Endothelial cell of umbilical vein (primary cell): ENCODE results near the gene ANKDD1A. TPM values are rescaled to one million over a fixed set of nuclear protein-coding genes. Genes with fewer than 3 reads are reported as not detected.

Experiments used
- BruUV-seq: library from RNA; stranded (reverse); fragments of 400-500 nt; replicated peaks from 2 replicates; lab custom pipeline; 2021; lab: Mats Ljungman, UMichigan
- CTCF ChIA-PET: fragments of 300-600, 350-600 bp; sonication (Branson Sonifier 250); formaldehyde crosslinking; loops from one replicate; lab custom pipeline; 2021; ENCODE audit warnings: antibody characterized with exemption, inconsistent platforms; lab: Charles Lee
- POLR2A ChIA-PET: fragments of 300-600, 350-600 bp; sonication (Branson Sonifier 250); formaldehyde crosslinking; loops from one replicate; lab custom pipeline; 2021; ENCODE audit warnings: antibody characterized with exemption, inconsistent platforms; lab: Charles Lee
- DNase-seq: peaks from one replicate; pipeline ENCODE4 v3.0.0-alpha.2; 2011; ENCODE audit warnings: low read depth, low spot score
- FAIRE-seq: peaks from 2 replicates; lab custom pipeline; 2011; peaks lifted over from hg19 to GRCh38; lab: Jason Lieb, UNC
- H2AFZ ChIP-seq: 2 replicates; pipeline ENCODE4 v1.6.0; 2012; ENCODE audit warnings: low read depth, low read length, control low read depth, inconsistent platforms
- H3K27ac ChIP-seq: 2 replicates; pipeline ENCODE4 v1.5.1; 2011; ENCODE audit warnings: low read depth, mild to moderate bottlenecking, control low read depth, low read length, moderate library complexity; ENCODE audit not compliant: insufficient read depth
- H3K27me3 ChIP-seq, 2 experiments: 2 replicates each; pipeline versions ENCODE4 v1.6.0 to v1.6.1; 2011; ENCODE audit warnings: low read length in 2 of 2, mixed read lengths in 1 of 2; ENCODE audit not compliant: control insufficient read depth in 2 of 2, insufficient read depth in 2 of 2
- H3K36me3 ChIP-seq, 2 experiments: 2 replicates in 1 of 2; 3 replicates in 1 of 2; pipeline ENCODE4 v1.5.1; 2011; ENCODE audit warnings: low read length in 2 of 2, mild to moderate bottlenecking in 1 of 2, moderate library complexity in 1 of 2; ENCODE audit not compliant: control insufficient read depth in 2 of 2, insufficient read depth in 2 of 2; ENCODE audit errors: extremely low read depth in 1 of 2
- H3K4me1 ChIP-seq: 3 replicates; pipeline ENCODE4 v1.5.1; 2011; ENCODE audit warnings: mild to moderate bottlenecking, low read length; ENCODE audit not compliant: control insufficient read depth, insufficient read depth; ENCODE audit errors: extremely low read depth
- H3K4me2 ChIP-seq: 2 replicates; pipeline ENCODE4 v1.6.1; 2011; ENCODE audit warnings: low read length, control low read depth, mixed read lengths; ENCODE audit not compliant: insufficient read depth
- H3K4me3 ChIP-seq, 3 experiments: fragments of 200-600 bp in 1 of 3; sonication (generic), shearing (Covaris generic) in 1 of 3; replicated peaks in 1 of 3; 2 replicates each; pipeline ENCODE4 v1.5.1; 2011 to 2016; ENCODE audit warnings: control low read depth in 3 of 3, low read length in 3 of 3, mild to moderate bottlenecking in 2 of 3, inconsistent platforms in 1 of 3, low read depth in 1 of 3, moderate library complexity in 1 of 3; ENCODE audit not compliant: insufficient read depth in 1 of 3
- H3K79me2 ChIP-seq: 2 replicates; pipeline ENCODE4 v1.6.0; 2012; ENCODE audit warnings: low read length, inconsistent platforms; ENCODE audit not compliant: control insufficient read depth, insufficient read depth
- H3K9ac ChIP-seq: replicated peaks from 2 replicates; pipeline ENCODE3; 2011; ENCODE audit warnings: low read length, control low read depth; ENCODE audit not compliant: insufficient read depth; ENCODE audit errors: extremely low read depth
- H3K9me1 ChIP-seq: replicated peaks from 3 replicates; pipeline ENCODE4 v1.6.0; 2011; ENCODE audit warnings: mild to moderate bottlenecking, low read length; ENCODE audit not compliant: control insufficient read depth, insufficient read depth; ENCODE audit errors: extremely low read depth
- H3K9me3 ChIP-seq: replicated peaks from 2 replicates; pipeline ENCODE4 v1.5.1; 2012; ENCODE audit warnings: low read length, inconsistent platforms; ENCODE audit not compliant: control insufficient read depth, insufficient read depth
- H4K20me1 ChIP-seq: replicated peaks from 2 replicates; pipeline ENCODE3; 2011; ENCODE audit warnings: mild to moderate bottlenecking, low read length; ENCODE audit not compliant: control insufficient read depth, insufficient read depth; ENCODE audit errors: extremely low read depth
- EZH2 ChIP-seq: IDR thresholded peaks from 2 replicates; pipeline ENCODE4 v1.6.1; 2012; ENCODE audit warnings: borderline replicate concordance, low read depth, mild to moderate bottlenecking, moderate library complexity, low read length, inconsistent platforms; ENCODE audit not compliant: severe bottlenecking
- FOS ChIP-seq: IDR thresholded peaks from 2 replicates; pipeline ENCODE4 v1.6.1; 2011; ENCODE audit warnings: mild to moderate bottlenecking, low read length, moderate library complexity, borderline replicate concordance; ENCODE audit not compliant: insufficient read depth
- GATA2 ChIP-seq: IDR thresholded peaks from 2 replicates; pipeline ENCODE4 v1.7.0; 2011; ENCODE audit warnings: low read depth, mild to moderate bottlenecking, moderate library complexity, mixed read lengths, low read length; ENCODE audit not compliant: insufficient read length, insufficient read depth
- JUN ChIP-seq: IDR thresholded peaks from 2 replicates; pipeline ENCODE4 v1.6.1; 2011; ENCODE audit warnings: borderline replicate concordance, low read depth; ENCODE audit not compliant: insufficient read length, insufficient read depth
- MAX ChIP-seq: IDR thresholded peaks from 2 replicates; pipeline ENCODE4 v1.6.1; 2011; ENCODE audit not compliant: insufficient read depth, insufficient read length
- MYC ChIP-seq: IDR thresholded peaks from one replicate; pipeline ENCODE4 v1.6.1; 2011; ENCODE audit warnings: mild to moderate bottlenecking, low read depth, low read length
- POLR2A ChIP-seq: IDR thresholded peaks from 2 replicates; pipeline ENCODE4 v1.6.1; 2012; ENCODE audit warnings: low read depth, mild to moderate bottlenecking, control low read depth, low read length
- POLR2AphosphoS5 ChIP-seq: IDR thresholded peaks from 2 replicates; pipeline ENCODE4 v1.6.1; 2012; ENCODE audit warnings: low read depth, mild to moderate bottlenecking, control low read depth, low read length, moderate library complexity; ENCODE audit not compliant: insufficient read depth
- dilution Hi-C: fragments of 300-500 bp; cut with MboI; formaldehyde crosslinking; loops from one replicate; pipeline ENCODE4 v1.15.0; 2019; ENCODE audit warnings: low sequenced_read_pairs; ENCODE audit not compliant: extremely low pct_ligation_motif_present
- intact Hi-C: fragments of 100-400 bp; cut with micrococcal nuclease; formaldehyde crosslinking; loops from one replicate; pipeline ENCODE4 v1.10.0; 2022
- polyA plus RNA-seq, 4 experiments: library from polyadenylated mRNA; depleted of rRNA in 3 of 4; stranded (reverse) in 3 of 4; unstranded in 1 of 4; fragments of >200 nt; gene quantifications; 2 replicates each; pipeline versions ENCODE4 v1.2.1 to v1.2.3, GENCODE V29; 2011 to 2012; ENCODE audit warnings: missing spikeins in 1 of 4
- total RNA-seq: library from RNA; stranded (reverse); gene quantifications from 2 replicates; pipeline ENCODE4 v1.2.3, GENCODE V29; 2021
- TF ChIP-seq, protein P1 (sequence below), 2 donors: IDR thresholded peaks; 1 replicate in 1 of 2; 2 replicates in 1 of 2; pipeline ENCODE4 v1.5.1; 2011; ENCODE audit warnings: low read length in 2 of 2, mild to moderate bottlenecking in 2 of 2, moderate library complexity in 2 of 2, control low read depth in 1 of 2, inconsistent platforms in 1 of 2, low read depth in 1 of 2; ENCODE audit not compliant: insufficient read depth in 1 of 2; ENCODE audit errors: extremely low read depth in 1 of 2

ANKDD1A gene
- total and polyA plus RNA-seq, 2 donors (not counting 3 experiments of a cell fraction or from before 2014, with no cell fraction given): 2.0 to 2.4 TPM

GRCh38 chr15:64865126-64865997 lies 46.3 kb upstream of the ANKDD1A start:
- no peak overlapping the region for H3K9ac ChIP-seq
- H3K4me3 ChIP-seq: no peak overlapping the region
- no peak for FAIRE-seq
- no peaks in the 10 kb centered on the region for H3K9me1 ChIP-seq
- intact Hi-C loops (no loop called here), dilution Hi-C loops (no loop called here)
- H2AFZ ChIP-seq: no peak overlapping the region
- no peaks in the 10 kb centered on the region for H3K9me3 ChIP-seq
- H4K20me1 ChIP-seq: no peaks in the 10 kb centered on the region
- no peak overlapping the region for H3K4me2 ChIP-seq
- TF ChIP-seq MAX: no peak
- TF ChIP-seq GATA2: no peak
- no peak for TF ChIP-seq FOS
- TF ChIP-seq JUN: no peak
- no peak for TF ChIP-seq POLR2AphosphoS5
- no peak for TF ChIP-seq MYC
- no peak for TF ChIP-seq POLR2A
- TF ChIP-seq, protein P1, sequence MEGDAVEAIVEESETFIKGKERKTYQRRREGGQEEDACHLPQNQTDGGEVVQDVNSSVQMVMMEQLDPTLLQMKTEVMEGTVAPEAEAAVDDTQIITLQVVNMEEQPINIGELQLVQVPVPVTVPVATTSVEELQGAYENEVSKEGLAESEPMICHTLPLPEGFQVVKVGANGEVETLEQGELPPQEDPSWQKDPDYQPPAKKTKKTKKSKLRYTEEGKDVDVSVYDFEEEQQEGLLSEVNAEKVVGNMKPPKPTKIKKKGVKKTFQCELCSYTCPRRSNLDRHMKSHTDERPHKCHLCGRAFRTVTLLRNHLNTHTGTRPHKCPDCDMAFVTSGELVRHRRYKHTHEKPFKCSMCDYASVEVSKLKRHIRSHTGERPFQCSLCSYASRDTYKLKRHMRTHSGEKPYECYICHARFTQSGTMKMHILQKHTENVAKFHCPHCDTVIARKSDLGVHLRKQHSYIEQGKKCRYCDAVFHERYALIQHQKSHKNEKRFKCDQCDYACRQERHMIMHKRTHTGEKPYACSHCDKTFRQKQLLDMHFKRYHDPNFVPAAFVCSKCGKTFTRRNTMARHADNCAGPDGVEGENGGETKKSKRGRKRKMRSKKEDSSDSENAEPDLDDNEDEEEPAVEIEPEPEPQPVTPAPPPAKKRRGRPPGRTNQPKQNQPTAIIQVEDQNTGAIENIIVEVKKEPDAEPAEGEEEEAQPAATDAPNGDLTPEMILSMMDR (IDR thresholded peaks at IDR 0.05; ENCODE audit: extremely low read depth in 1 of 2, insufficient read depth in 1 of 2, low read depth in 1 of 2, low read length in 2 of 2): no peak
- TF ChIP-seq EZH2: no peak
- H3K4me1 ChIP-seq: peaks cover 3% of the 10 kb centered on the region
- ChIA-PET POLR2A (no interaction called here), CTCF (interaction anchor here (0.9 to 4.0 kb wide), 4 partner anchors 8 to 67 kb away, joined by 3 to 13 read pairs (median 5); no protein-coding TSS in a partner anchor)
- no peaks in the 10 kb centered on the region for H3K27me3 ChIP-seq
- no peak overlapping the region for H3K27ac ChIP-seq
- H3K79me2 ChIP-seq: no peaks in the 10 kb centered on the region
- peaks cover 1 to 44% of the 10 kb centered on the region in 2 experiments for H3K36me3 ChIP-seq
- BruUV-seq: no TSS peak
- DNase-seq: no peak
